ENCODE data around the gene TEX14.
"Not testable (repeated sequence)": the region's sequence is repeated elsewhere in the genome, so short reads cannot be mapped to it uniquely, and the experiment has no call there.

GRCh38 chr17:58657962-58658803, 33.7 kb downstream of the TEX14 start:
- TF ChIP-seq, protein P1, sequence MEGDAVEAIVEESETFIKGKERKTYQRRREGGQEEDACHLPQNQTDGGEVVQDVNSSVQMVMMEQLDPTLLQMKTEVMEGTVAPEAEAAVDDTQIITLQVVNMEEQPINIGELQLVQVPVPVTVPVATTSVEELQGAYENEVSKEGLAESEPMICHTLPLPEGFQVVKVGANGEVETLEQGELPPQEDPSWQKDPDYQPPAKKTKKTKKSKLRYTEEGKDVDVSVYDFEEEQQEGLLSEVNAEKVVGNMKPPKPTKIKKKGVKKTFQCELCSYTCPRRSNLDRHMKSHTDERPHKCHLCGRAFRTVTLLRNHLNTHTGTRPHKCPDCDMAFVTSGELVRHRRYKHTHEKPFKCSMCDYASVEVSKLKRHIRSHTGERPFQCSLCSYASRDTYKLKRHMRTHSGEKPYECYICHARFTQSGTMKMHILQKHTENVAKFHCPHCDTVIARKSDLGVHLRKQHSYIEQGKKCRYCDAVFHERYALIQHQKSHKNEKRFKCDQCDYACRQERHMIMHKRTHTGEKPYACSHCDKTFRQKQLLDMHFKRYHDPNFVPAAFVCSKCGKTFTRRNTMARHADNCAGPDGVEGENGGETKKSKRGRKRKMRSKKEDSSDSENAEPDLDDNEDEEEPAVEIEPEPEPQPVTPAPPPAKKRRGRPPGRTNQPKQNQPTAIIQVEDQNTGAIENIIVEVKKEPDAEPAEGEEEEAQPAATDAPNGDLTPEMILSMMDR (IDR thresholded peaks at IDR 0.05): not testable (repeated sequence)
- not testable (repeated sequence) for TF ChIP-seq POLR2A (IDR thresholded peaks at IDR 0.05)
